Sciatic nerve (tissue), 2 donors: ENCODE results near the gene CHRNA4. TPM values are rescaled to one million over a fixed set of nuclear protein-coding genes. Genes with fewer than 3 reads are reported as not detected.
"Not testable (repeated sequence)": the region's sequence is repeated elsewhere in the genome, so short reads cannot be mapped to it uniquely, and the experiment has no call there.

ENCODE experiments used
- ATAC-seq: fragments of 200-7000 bp; cut with Tn5 transposase; one replicate; pipeline ENCODE4 v1.9.1; 2020; ENCODE audit warnings: mild to moderate bottlenecking, moderate library complexity
- DNase-seq: peaks from one replicate; pipeline ENCODE4 v3.0.0-alpha.2; 2020; ENCODE audit warnings: low spot score
- intact Hi-C: fragments of 100-400 bp; cut with DNase I; formaldehyde crosslinking; loops from one replicate; pipeline ENCODE4 v1.14.2; 2022
- total RNA-seq: library from RNA; stranded (reverse); fragmentation: NEBNext Ultra II Directional; extraction: Animal tissue kit (Norgen Biotek cat#: 25700); gene quantifications from one replicate; pipeline ENCODE4 v1.2.1, GENCODE V29; 2021
- donor health status: DM: no; HTN: no; CAD: no.
- donor health status: DM: no; HTN: no; CAD: no.

CHRNA4 gene
- total RNA-seq, 1 donor from 2014 or later, result 0.80 TPM

DNA sequence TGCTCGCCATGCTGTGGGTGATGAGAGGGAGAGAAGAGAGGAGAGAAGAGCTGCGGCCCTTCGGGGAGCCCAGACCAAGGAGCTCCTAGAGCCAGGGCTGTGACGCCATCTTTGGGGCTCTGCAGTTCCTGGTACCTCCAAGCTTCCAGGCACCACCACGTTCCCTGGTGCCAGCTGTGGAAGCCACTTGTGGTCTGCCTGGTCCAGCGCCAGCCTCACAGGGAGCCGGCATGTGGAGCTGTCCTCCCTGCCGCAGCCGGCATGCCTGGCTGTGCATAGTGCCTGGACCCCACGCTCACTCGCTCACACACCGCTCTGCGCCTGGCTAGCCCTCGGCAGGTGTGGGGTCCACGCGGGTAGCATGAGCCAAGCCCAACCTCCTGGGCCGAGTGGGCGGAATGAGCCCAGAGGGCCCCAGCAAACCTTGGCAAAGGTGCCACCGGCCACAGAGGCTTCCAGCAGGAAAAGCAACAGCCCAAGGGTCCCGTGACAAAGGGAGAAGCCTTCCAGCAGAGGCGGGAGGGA, 19.3 kb upstream of the CHRNA4 start:
- intact Hi-C loops, result no loop called here
- ATAC-seq (no peak), DNase-seq (no peak)

DNA sequence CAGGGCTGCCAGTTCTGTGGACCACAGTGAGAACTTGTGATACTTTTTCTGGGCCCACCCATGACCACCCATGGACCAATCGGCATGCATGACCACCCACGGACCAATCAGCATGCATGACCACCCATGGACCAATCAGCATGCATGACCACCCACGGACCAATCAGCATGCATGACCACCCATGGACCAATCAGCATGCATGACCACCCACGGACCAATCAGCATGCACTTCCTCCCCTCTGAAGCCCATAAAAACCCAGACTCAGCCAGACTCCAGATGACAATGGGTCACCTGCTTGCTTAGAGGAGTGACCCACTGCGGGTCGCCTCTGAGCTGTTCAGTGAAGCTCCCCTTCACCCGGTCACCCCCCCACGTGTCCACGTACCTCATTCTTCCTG, 18.7 kb upstream of the CHRNA4 start:
- DNase-seq, ATAC-seq, intact Hi-C loops: not testable (repeated sequence)

DNA sequence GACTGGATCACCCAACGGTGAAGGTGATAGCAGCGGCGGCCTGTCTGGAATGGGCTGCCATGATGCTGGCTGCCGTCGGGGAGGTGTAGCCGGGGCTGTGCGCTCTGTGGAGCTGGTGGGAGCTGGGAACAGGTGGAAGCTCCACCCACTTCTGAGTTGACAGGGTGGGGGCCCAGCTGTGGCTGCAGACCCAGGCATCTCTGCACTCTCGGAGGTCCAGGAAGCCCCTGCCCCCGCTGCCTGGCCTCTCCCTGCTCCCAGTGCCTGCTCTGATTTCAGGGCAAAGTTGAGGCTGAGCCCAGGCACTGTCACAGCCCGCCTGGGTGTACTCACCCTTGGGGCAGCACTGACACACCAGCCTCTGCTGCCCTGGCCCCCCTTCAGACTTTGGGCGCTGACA, 18.1 kb upstream of the CHRNA4 start:
- DNase-seq (no peak), ATAC-seq (no peak)
- intact Hi-C loops, result no loop called here

DNA sequence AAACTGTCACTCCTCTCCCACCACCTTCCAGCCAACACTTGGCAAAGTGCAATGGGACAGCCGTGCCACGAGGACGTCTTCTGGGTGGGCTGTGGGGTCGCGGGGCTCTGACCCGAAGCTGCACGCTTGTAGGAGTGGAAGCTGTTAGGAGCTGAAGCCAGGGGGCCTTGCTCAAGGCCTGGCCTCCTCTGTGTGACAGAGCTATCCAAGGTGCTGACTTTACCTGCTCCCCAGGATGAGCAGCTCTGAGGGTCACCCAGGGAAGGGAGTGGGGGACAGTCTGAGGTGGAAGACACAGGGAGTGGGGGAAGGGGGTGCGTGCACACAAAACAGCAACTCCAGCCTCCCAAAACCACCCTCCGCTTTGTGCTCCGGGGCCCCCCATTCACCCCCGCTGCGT, 17.5 kb upstream of the CHRNA4 start:
- intact Hi-C loops, result no loop called here
- DNase-seq (no peak), ATAC-seq (no peak)

DNA sequence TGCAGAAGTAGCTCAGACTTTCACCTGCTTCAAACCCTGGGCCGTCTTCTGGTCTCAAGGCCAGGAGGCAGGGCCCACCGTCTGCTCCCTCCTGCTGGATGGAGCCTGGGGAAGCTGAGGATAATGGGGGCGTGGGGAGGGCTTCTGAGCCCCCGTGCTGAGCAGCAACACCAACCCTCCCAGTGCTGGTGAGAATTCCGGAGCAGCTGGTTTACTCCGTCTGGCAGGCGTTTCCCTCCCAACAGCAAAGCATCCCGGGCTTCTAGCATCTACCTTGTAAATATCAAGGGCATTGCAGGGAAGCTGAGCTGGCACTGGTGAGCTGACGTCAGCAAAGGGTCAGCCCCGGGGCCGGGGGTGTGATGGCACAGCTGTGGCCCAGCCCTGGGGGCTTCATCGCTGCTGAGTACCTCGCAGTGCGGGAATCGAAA, 16.8 kb upstream of the CHRNA4 start:
- intact Hi-C loops, result no loop called here
- no peak for ATAC-seq

DNA sequence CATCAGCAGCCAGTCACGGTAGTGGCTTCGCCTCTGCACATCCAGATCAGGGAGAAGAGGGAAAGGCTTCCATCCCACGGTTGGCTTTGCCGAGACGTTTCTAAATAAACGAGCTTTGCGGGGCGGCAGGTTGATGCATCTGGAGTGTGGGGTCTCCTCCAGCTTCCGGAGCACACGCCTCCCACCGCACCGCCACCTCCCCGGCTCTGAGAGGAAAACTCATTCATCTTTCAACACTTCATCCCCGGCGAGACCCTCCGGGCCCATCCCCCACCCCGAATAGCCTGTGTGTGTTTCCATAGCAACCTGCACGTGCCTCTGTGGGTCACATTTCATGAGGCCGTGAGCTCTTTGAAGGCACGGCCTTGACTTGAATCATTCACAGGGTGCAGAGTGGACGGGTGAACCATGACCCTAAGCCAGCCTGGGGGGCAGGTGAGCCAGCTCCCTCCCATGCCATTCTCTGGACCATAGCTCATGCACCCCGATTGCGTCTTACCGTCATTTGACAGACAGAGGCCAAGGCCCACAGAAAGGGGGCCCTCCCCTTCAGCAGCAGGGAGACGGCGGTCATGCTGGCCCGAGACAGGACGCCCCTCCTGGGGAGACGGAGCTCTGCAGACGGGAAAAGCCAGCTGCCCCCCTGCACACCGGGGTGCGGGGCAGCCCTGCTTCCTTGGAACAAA, 16.2 kb upstream of the CHRNA4 start:
- ATAC-seq, result no peak
- no peak for DNase-seq
- intact Hi-C loops, result no loop called here

More for the DNA sequence above, 16.8 kb upstream of the CHRNA4 start:
- DNase-seq, result no peak

DNA sequence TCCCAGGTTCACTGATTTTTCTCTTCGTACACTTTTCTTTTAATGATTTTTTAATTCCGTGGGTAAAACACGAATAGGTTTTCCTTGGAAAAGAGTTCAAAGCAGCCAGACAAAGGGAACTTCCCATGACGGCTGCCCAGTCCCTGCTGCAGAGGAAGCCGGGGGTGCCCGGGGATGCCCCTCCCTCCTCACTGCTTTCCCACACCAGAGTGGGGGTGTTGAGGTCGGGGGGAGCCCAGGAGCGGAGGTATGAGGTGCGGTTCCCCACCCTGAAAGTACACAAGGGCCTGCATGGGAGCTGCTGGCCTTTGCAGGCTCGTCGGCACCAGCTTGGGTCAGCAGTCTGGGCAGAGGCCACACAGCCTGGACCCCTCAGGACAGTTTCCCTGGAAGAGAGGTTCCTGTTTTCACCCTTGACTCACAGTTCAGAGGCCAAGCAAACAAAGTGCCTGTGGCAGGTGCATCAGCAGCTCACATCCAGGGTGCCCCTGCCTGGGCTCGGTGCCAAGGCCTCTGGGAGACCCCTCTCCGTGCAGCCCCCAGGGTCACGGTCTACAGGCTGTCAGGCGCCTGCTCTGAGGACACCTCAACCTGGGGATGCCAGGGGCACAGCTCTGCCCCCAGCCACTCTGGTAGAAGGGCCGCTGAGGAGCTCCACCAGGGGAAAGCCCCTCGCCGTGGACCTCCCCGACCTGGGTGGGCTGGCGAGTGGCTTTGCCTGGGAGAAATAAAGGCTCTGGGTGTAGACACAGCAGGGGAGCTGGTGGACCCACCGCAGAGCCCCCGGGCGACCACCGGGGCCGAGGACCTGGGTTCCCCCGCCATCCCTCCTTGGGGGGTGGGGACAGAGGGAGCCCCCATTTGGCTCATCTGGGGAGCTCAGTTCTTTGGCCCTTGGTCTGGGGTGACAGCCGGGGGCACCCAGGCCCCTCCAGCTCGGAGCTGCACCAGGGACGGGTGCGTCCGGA, 15.4 kb upstream of the CHRNA4 start:
- ATAC-seq (no peak), DNase-seq (no peak)
- intact Hi-C loops, result no loop called here

DNA sequence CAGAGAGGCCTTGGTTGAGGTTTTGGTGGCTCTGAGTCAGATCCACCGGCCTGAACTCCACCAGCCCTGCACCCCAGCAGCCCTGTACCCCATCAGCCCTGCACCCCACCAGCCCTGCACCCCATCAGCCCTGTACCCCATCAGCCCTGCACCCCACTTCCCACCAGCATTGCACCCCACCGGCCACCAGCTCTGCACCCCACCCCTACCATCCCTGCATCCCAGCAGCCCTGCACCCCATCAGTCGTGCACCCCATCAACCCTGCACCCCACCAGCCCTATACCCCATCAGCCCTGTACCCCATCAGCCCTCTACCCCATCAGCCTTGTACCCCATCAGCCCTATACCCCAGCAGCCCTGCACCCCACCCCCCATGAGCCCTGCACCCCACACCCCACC, 14.3 kb upstream of the CHRNA4 start:
- intact Hi-C loops, result loop anchor here (2.0 kb wide), 1 partner anchor 63 kb away; no protein-coding TSS in a partner anchor
- DNase-seq (no peak), ATAC-seq (no peak)

DNA sequence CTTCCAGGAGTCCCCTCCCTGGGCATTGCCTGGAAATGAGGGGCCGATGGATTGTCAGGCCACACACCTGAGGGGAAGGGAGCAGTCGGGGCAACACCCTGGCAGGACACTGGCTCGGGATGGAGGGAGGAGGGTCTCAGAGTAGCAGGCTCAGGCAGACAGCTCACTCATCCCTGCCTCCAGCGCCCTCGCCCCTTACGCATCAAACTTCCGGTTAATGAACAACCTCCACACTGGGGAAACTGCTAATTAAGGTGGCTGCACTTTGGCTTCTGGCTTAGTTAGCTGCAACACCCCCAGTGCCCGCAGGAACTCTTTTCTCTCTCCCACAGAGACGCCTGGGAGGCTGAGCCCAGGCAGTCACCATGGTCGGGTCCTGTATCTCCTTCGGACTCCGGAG, 13.4 kb upstream of the CHRNA4 start:
- DNase-seq (no peak), ATAC-seq (no peak)
- intact Hi-C loops, result loop anchor here (2.0 kb wide), 1 partner anchor 62 kb away; no protein-coding TSS in a partner anchor

DNA sequence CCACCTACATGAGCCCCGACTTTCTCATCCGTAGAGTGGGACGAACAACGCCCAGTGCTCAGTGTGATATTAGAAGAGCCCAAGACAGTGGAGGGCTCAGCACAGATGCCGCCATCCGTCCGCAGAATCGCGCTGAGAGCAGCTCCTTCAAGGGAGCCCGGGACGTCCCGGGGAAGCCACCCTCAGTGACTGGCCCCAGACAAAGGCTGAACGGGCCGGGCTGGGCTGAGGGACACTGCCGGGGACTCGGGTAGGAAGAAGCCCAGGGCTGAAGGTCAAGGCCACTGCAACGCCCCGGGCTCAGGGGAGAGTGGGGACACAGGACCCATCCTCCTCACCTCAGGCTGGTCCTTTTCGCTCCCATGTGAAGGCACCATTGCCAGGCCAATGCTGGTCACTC, 12.8 kb upstream of the CHRNA4 start:
- intact Hi-C loops, result loop anchor here (2.0 kb wide), 1 partner anchor 61 kb away; no protein-coding TSS in a partner anchor
- ATAC-seq (no peak), DNase-seq (no peak)

DNA sequence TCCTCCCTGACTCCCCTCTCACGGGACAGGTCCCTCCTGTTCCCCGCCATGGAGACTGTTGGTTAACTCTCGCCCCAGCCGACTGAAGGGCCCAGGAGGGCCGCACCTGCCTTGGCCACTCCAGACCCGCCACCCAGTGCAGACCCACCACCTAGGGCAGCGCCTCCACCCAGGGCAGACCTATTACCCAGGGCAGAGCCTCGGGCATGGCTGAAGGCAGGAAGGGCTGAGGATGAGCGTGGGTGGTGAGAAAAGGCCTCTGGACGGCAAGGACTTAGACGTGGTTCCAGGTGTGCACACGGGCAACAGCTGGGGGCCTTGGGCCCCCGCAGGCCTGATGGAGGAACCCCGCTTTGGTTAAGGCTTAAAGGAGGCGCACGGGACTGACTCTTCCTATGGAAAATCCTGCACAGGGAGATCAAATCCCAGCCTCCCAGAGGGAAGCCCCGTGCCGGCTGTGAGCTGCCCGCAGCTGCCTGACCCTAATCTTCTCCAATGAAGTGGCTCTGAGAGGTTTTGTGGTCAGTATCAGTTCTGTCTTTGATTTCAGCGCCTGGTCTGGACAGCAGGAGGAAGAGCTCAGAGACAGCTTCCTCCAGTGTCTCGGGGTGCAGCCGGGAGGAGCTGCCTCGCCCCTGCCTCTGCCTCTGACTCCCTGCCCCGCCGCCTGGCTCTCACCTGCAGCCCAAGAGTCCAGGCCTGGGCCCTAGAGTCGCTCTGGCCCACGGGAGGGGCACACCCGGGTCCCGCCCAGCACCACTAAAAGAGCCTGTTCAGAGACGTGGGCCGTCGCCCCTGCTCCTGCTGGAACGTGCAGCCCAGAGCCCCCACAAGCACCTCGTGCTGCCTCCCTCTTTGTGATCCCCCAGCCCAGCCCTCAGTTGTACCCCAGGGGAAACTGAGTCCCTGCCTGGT, 12.1 kb upstream of the CHRNA4 start:
- no peak for DNase-seq
- no peak for ATAC-seq
- intact Hi-C loops, result no loop called here

DNA sequence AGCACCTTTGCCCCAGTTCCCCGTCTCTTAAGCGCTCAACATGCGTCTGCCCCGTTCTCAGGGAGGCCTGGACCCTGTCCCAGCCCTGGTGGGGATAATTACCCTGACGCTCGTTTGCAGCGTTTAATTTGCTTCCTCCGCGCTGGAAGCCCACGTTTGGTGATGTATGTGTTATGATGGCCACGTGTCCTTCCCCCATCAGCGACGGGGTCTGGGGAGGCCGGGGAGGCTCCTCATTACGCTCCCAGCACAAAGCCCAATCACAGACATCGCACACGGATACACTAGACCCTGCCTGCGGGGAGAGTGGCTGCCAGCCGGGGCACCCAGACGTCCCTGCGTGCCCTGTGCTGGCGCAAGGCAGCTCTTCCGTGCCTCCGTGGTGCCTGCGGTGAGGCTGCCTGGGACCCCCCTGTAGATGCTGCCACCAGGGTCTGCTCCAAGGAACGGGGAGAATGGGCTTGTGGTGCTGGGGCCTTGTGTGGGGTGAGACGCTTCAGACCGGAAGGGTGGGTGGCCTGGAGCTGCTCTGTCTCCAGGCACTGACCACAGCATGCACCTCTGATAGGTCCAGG, 10.2 kb upstream of the CHRNA4 start:
- ATAC-seq, result no peak
- no peak for DNase-seq
- intact Hi-C loops, result no loop called here

DNA sequence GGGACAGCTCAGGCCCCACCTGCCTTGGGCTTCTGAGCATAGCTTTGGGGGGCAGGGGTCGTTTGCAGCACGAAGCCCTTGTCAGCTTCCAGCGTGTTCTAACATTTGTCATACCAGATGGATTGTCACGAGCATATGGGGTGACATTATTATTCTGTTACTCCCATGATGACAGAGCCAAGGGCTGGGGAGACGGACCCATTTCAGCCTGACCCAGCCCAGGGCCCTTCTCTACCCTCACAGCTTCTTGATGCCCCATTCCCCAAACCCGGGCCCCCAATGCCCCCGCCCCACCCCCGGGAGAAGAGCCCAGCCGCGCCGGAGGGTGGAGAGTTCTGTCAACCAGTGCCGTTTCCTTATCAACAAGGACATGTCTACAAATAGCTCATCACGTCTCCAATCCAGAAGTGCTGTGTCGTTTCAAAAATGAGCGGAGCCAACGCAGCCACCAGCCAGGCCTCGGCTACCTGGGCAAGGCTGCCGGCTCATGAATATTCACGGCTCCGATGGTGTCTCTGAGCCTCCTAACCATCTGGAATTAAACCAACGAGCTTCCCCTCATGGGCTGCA, 9.6 kb upstream of the CHRNA4 start:
- ATAC-seq, result no peak
- DNase-seq, result no peak
- intact Hi-C loops, result no loop called here

DNA sequence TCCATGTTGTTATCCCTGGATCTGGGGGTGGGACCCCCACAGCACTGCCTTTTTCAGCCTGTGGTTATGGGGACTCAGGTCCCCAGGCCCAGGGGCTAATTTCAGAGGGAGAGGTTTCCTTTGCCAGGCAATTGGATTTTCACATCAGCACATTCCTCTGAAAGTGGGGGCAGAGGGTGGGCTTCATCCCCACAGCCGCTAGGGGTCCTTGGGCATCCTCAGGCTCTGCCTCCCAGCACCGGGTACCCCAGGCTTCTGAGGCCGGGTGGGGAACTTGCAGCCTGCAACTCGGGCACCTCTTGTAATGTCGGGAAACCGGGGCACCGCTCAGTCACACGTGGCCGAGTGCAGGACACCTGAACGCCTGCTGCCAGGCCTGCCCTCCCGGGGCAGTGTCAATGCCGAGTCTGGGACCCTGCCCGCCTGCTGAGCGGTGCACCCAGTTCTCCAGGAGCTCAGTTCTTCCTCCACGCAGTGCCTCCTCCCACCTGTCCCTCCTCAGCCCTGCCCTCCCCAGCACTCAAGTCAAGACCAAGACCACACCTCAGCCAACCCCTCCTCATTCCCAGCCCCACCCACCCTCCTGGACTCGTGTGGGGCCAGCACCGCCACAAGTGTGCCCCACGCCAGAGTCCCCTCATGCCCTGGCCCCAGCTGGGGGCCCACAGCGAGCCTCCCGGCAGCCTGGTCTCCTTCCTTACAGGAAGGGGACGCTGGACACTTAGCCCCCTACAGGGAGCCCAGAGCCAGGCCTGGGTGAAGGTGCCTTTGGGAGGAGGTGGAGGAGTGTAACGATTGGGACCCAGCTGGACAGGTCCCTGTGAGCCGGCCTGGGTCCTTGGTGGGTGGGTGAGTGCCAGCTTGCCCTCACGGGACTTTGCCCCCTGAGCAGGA, 8.8 kb upstream of the CHRNA4 start:
- ATAC-seq, result no peak
- intact Hi-C loops, result no loop called here

DNA sequence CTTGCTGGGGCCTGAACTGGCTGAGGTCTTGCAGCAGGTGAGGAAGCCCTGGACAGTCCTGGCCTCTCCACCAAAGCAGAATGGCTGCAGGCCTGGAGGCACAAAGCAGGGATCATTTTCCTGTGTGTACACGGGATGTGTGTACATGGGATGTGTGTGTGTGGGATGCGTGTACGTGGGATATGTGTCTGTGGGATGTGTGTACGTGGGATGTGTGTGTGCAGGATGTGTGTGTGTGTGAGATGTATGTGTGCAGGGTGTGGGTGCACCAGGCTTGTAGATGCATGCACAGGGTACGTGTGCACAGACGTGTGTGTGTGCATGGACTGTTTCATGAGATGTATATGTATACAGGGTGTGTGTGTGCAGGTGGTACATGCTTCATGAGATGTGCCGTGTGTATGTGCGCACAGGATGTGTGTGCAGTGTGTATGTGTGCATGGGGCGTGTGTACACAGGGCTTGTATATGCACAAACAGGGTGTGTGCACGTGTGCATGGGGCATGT, 7.9 kb upstream of the CHRNA4 start:
- intact Hi-C loops, result no loop called here
- ATAC-seq (no peak), DNase-seq (no peak)

More for the DNA sequence above, 8.8 kb upstream of the CHRNA4 start:
- no peak for DNase-seq

DNA sequence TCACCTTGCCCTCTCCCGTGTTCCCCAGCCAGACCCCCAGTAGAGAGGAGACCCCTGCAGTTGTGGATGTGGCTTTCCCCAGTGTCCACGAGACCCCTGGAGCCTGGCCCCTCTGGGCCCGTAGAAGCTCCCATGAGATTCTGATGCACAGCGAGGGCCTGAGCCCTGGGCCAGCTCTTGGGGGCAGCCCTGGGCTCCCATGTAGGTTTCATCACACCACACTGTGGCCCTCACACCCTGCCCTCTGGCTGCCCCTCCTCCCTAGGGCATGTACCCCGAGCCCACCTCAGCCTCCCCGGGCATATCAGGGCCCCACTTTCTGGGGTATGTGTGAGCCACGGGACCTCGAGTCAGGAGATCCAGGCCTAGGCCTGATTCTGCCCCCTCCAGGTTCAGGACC, 7.0 kb upstream of the CHRNA4 start:
- no peak for DNase-seq
- intact Hi-C loops, result no loop called here
- no peak for ATAC-seq

DNA sequence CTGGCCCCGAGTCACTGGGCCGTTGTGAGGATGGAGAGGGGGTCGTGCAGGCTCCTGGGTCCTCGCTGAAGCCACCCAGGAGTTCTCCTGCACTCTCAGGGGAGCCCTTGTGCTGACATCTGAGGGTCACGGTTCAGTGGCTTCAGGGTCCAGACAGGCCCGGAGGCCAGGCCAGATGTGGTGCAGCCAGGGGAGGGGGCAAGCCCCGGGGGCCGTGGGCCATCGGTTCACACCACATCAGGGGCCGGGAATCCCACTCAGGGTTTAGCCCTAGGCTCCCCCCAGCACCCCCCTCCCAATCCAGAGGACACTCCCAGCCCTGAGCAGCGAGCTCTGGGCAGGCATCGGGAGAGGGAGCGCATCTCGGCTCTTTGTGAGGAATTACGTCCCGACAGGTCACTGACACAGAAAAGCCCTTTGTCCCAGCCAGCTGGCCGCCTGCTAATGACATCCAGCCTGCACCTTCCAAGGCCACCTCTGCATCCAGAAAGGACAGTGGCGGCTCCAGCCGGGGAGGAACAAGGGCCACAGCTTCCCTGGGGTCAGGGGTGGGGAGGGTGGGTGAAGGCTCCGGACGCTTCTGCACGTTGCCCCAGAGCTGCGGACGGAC, 6.4 kb upstream of the CHRNA4 start:
- no peak for ATAC-seq
- intact Hi-C loops, result no loop called here
- DNase-seq, result no peak
